AG04450 (cell line): ENCODE measurements around the gene ANKRD55. TPM values are rescaled to one million over a fixed set of nuclear protein-coding genes. Genes with fewer than 3 reads are reported as not detected.

Experiments
- CTCF ChIA-PET: fragments of 300-600, 350-600 bp; formaldehyde crosslinking; extraction: SDS; loops from one replicate; lab custom pipeline; 2022; ENCODE audit warnings: antibody characterized with exemption, inconsistent platforms; lab: Charles Lee
- POLR2A ChIA-PET: fragments of 350-600 bp; formaldehyde crosslinking; extraction: SDS; loops from one replicate; lab custom pipeline; 2021; ENCODE audit warnings: antibody characterized with exemption, inconsistent platforms; lab: Yijun Ruan, JAX
- DNase-seq: peaks from one replicate; pipeline ENCODE4 v3.0.0-alpha.2; 2011; ENCODE audit warnings: low read depth, low spot score
- H3K27ac ChIP-seq: one replicate; pipeline ENCODE4 v1.5.1; 2012; ENCODE audit warnings: low read depth, low read length, control low read depth
- H3K27me3 ChIP-seq: one replicate; pipeline ENCODE4 v1.6.0; 2012; ENCODE audit warnings: low read length; ENCODE audit not compliant: control insufficient read depth, insufficient read depth
- H3K4me3 ChIP-seq: 2 replicates; pipeline ENCODE4 v1.5.1; 2011; ENCODE audit warnings: mild to moderate bottlenecking, low read depth, low read length, control low read depth
- H3K9me3 ChIP-seq: 2 replicates; pipeline ENCODE4 v1.5.1; 2012; ENCODE audit warnings: low read length; ENCODE audit not compliant: control insufficient read depth, insufficient read depth
- polyA plus RNA-seq: library from polyadenylated mRNA; depleted of rRNA; stranded (reverse); fragments of >200 nt; gene quantifications from 2 replicates; pipeline ENCODE4 v1.2.3, GENCODE V29; 2011
- TF ChIP-seq, protein P1 (sequence below): IDR thresholded peaks from 2 replicates; pipeline ENCODE4 v1.5.1; 2011; ENCODE audit warnings: low read depth, low read length, control low read depth, inconsistent platforms

ANKRD55 gene
- polyA plus RNA-seq, 1 experiment = not detected

GRCh38 chr5:56142614-56143372, 90.3 kb downstream of the ANKRD55 start:
- TF ChIP-seq, protein P1, sequence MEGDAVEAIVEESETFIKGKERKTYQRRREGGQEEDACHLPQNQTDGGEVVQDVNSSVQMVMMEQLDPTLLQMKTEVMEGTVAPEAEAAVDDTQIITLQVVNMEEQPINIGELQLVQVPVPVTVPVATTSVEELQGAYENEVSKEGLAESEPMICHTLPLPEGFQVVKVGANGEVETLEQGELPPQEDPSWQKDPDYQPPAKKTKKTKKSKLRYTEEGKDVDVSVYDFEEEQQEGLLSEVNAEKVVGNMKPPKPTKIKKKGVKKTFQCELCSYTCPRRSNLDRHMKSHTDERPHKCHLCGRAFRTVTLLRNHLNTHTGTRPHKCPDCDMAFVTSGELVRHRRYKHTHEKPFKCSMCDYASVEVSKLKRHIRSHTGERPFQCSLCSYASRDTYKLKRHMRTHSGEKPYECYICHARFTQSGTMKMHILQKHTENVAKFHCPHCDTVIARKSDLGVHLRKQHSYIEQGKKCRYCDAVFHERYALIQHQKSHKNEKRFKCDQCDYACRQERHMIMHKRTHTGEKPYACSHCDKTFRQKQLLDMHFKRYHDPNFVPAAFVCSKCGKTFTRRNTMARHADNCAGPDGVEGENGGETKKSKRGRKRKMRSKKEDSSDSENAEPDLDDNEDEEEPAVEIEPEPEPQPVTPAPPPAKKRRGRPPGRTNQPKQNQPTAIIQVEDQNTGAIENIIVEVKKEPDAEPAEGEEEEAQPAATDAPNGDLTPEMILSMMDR = no peak
- Histone ChIP-seq H3K27me3 (no peaks in the 10 kb centered on the region), H3K27ac (no peak overlapping the region), H3K4me3 (no peak overlapping the region), H3K9me3 (no peaks in the 10 kb centered on the region)
- ChIA-PET POLR2A (no interaction called here), CTCF (no interaction called here)
- DNase-seq = no peak

- ChIA-PET CTCF (no interaction called here), POLR2A (no interaction called here)
- no peaks in the 10 kb centered on the region for H3K27me3 ChIP-seq
- no peak overlapping the region for H3K27ac ChIP-seq
- H3K4me3 ChIP-seq = no peak overlapping the region
- TF ChIP-seq, protein P1 = no peak
- no peak for DNase-seq
- H3K9me3 ChIP-seq = no peaks in the 10 kb centered on the region
These were observed 90.9 kb downstream of the ANKRD55 start for GRCh38 chr5:56142233-56142613.

DNA sequence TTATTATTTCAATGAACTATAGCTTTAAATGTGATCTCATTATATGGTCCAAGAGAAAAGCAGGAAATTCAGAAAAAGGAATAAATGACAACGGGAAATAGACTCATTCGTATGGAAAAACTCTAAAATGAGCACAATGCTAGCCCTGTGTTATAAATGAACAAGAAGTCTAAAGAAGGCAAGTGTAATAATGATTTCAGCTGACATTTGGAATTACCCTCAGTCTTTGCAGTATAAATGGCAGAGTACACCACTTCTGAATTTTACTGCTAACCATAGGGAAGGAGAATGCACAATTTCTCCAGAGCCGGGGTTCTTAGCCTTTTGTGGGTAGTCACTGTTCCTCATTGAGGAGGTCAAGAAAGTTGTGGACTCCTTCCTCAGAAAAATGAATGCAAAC, 93.1 kb downstream of the ANKRD55 start:
- H3K9me3 ChIP-seq = no peaks in the 10 kb centered on the region
- ChIA-PET CTCF (interaction anchor here (1.4 kb wide), 1 partner anchor 60 kb away, joined by 3 read pairs; no protein-coding TSS in a partner anchor), POLR2A (no interaction called here)
- TF ChIP-seq, protein P1 = no peak
- no peak overlapping the region for H3K27ac ChIP-seq
- no peak for DNase-seq
- H3K27me3 ChIP-seq = no peaks in the 10 kb centered on the region
- no peak overlapping the region for H3K4me3 ChIP-seq

DNA sequence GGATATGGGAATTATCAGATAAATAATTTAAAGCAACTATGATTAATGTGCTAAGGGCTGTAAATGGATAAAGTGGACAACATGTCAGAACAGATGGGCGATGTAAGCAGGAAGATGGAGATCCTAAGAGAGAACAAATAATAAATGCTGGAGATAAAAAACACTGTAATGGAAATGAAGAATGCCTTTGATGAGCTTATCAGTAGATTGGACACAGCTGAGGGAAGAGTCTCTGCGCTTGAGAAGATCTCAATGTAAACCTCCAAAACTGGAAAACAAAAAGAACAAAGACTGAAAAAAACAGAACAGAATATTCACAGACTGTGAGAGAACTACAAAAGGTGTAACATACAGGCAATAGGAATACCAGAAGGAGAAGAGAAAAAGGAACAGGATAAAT, 102.5 kb downstream of the ANKRD55 start:
- CTCF ChIA-PET = no interaction called here
- Histone ChIP-seq H3K4me3 (no peak overlapping the region), H3K9me3 (peaks cover 2% of the 10 kb centered on the region; the same call in 1 of the 2 replicates), H3K27me3 (no peaks in the 10 kb centered on the region), H3K27ac (no peak overlapping the region)
- no peak for DNase-seq
- POLR2A ChIA-PET = no interaction called here
- TF ChIP-seq, protein P1 = no peak

DNA sequence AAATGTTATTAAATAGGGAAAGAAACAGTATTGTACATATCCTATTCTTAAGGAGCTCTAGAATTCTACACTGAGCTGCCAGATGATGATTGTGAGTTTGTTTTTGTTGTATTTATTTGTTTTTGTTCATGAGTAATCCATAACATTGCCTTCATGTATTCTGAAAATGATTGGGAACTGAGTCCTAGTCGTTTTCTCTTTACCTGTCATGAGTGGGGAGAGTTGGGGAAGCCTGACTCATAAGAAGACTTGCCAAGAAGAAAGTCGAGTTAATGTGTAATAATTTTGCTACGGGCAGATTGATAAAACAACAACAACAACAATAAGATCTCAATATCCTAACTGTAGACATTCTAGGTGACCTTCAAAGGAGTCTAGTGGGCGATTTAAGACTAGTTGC, 103.8 kb downstream of the ANKRD55 start:
- DNase-seq = no peak
- ChIA-PET POLR2A (no interaction called here), CTCF (no interaction called here)
- TF ChIP-seq, protein P1 = no peak
- Histone ChIP-seq H3K9me3 (peaks cover 2% of the 10 kb centered on the region; the same call in 1 of the 2 replicates), H3K27ac (no peak overlapping the region), H3K27me3 (no peaks in the 10 kb centered on the region), H3K4me3 (no peak overlapping the region)
